Liver (tissue), 9 donors: ENCODE results near the gene ADCY2. TPM values are rescaled to one million over a fixed set of nuclear protein-coding genes. Genes with fewer than 3 reads are reported as not detected.

ENCODE experiments used
- DNase-seq: peaks from one replicate; pipeline ENCODE4 v3.0.0-alpha.2; 2017; ENCODE audit warnings: low spot score
- H3K27ac ChIP-seq, 2 donors: one replicate each; pipeline ENCODE4 v1.7.0; 2013; ENCODE audit warnings: inconsistent platforms in 2 of 2, low read length in 2 of 2, control low read depth in 1 of 2, low read depth in 1 of 2, mild to moderate bottlenecking in 1 of 2
- H3K27me3 ChIP-seq, 4 donors: one replicate each; pipeline versions ENCODE4 v1.6.1 to v1.7.0; 2013; ENCODE audit warnings: low read length in 3 of 4, inconsistent platforms in 1 of 4, mild to moderate bottlenecking in 1 of 4, moderate library complexity in 1 of 4; ENCODE audit not compliant: control insufficient read depth in 4 of 4, insufficient read depth in 4 of 4
- H3K36me3 ChIP-seq, 4 donors: one replicate each; pipeline versions ENCODE4 v1.6.1 to v1.7.0; 2013; ENCODE audit warnings: low read length in 3 of 4, mild to moderate bottlenecking in 3 of 4, low read depth in 1 of 4, moderate library complexity in 1 of 4; ENCODE audit not compliant: control insufficient read depth in 4 of 4, insufficient read depth in 3 of 4
- H3K4me1 ChIP-seq, 4 donors: one replicate each; pipeline versions ENCODE4 v1.6.1 to v1.7.0; 2013; ENCODE audit warnings: low read length in 3 of 4, mild to moderate bottlenecking in 3 of 4, moderate library complexity in 1 of 4; ENCODE audit not compliant: control insufficient read depth in 4 of 4, insufficient read depth in 4 of 4
- H3K4me3 ChIP-seq, 3 donors: one replicate each; pipeline versions ENCODE4 v1.6.1 to v1.7.0; 2013; ENCODE audit warnings: low read length in 3 of 3, control low read depth in 1 of 3, low read depth in 1 of 3, mild to moderate bottlenecking in 1 of 3
- H3K9ac ChIP-seq, 2 donors: one replicate each; pipeline ENCODE4 v1.7.0; 2013; ENCODE audit warnings: low read length in 2 of 2, mild to moderate bottlenecking in 2 of 2, moderate library complexity in 2 of 2, control low read depth in 1 of 2, low read depth in 1 of 2
- H3K9me3 ChIP-seq, 4 donors: one replicate each; pipeline versions ENCODE4 v1.6.1 to v1.7.0; 2013; ENCODE audit warnings: low read length in 3 of 4; ENCODE audit not compliant: control insufficient read depth in 4 of 4
- EGR1 ChIP-seq, 2 donors: IDR thresholded peaks; 2 replicates each; pipeline ENCODE4 v1.6.1; 2016 to 2018; ENCODE audit warnings: antibody characterized with exemption in 2 of 2, low read depth in 2 of 2
- FOXA1 ChIP-seq: IDR thresholded peaks from 2 replicates; pipeline ENCODE4 v1.6.1; 2016; ENCODE audit warnings: antibody characterized with exemption
- FOXA2 ChIP-seq: IDR thresholded peaks from 2 replicates; pipeline ENCODE4 v1.6.1; 2016; ENCODE audit warnings: antibody characterized with exemption
- GABPA ChIP-seq, 2 donors: IDR thresholded peaks in 1 of 2; conservative IDR thresholded peaks in 1 of 2; 2 replicates each; pipeline ENCODE4 v1.6.1; 2016; ENCODE audit warnings: antibody characterized with exemption in 2 of 2, mild to moderate bottlenecking in 1 of 2, moderate library complexity in 1 of 2
- HNF4A ChIP-seq, 2 donors: conservative IDR thresholded peaks; 2 replicates each; pipeline ENCODE4 v1.6.1; 2016; ENCODE audit warnings: antibody characterized with exemption in 2 of 2, mild to moderate bottlenecking in 2 of 2
- HNF4G ChIP-seq: IDR thresholded peaks from 2 replicates; pipeline ENCODE4 v1.6.1; 2016; ENCODE audit warnings: antibody characterized with exemption
- NR2F2 ChIP-seq: IDR thresholded peaks from 2 replicates; pipeline ENCODE4 v1.6.1; 2016; ENCODE audit warnings: antibody characterized with exemption
- RAD21 ChIP-seq, 2 donors: IDR thresholded peaks; 2 replicates each; pipeline ENCODE4 v1.6.1; 2016; ENCODE audit warnings: antibody characterized with exemption in 2 of 2, mild to moderate bottlenecking in 2 of 2
- RXRA ChIP-seq, 2 donors: IDR thresholded peaks; 2 replicates each; pipeline ENCODE4 v1.6.1; 2017 to 2018; ENCODE audit warnings: antibody characterized with exemption in 2 of 2, mild to moderate bottlenecking in 1 of 2
- SP1 ChIP-seq: IDR thresholded peaks from 2 replicates; pipeline ENCODE4 v1.6.1; 2018; ENCODE audit warnings: antibody characterized with exemption, mild to moderate bottlenecking
- TAF1 ChIP-seq: conservative IDR thresholded peaks from 2 replicates; pipeline ENCODE4 v1.6.1; 2016; ENCODE audit warnings: antibody characterized with exemption, mild to moderate bottlenecking
- YY1 ChIP-seq: IDR thresholded peaks from 2 replicates; pipeline ENCODE4 v1.6.1; 2016; ENCODE audit warnings: antibody characterized with exemption, mild to moderate bottlenecking
- WGBS: extraction: QIAGEN DNeasy Blood & Tissue Kit; methylation state at CpG from one replicate; pipeline ENCODE4 v1.1.7; 2013; 5-methylcytosine and 5-hydroxymethylcytosine counted together
- polyA plus RNA-seq, 2 donors: library from polyadenylated mRNA; stranded (reverse) in 1 of 2; unstranded in 1 of 2; fragments of 200-250 nt in 1 of 2; fragments of >200 nt in 1 of 2; fragmentation: Nextera tagmentation in 1 of 2; extraction: Ambion mirVana in 1 of 2; gene quantifications; one replicate each; pipeline versions ENCODE4 v1.2.1 to v1.2.3, GENCODE V29; 2013 to 2015
- total RNA-seq, 2 donors: library from RNA; depleted of rRNA; stranded (reverse); fragments of >200 nt; gene quantifications; one replicate each; pipeline ENCODE4 v1.2.3, GENCODE V29; 2014
- TF ChIP-seq, protein P1 (sequence below): IDR thresholded peaks from 2 replicates; pipeline ENCODE4 v1.6.1; 2016; ENCODE audit warnings: antibody characterized with exemption
- TF ChIP-seq, protein P2 (sequence below): IDR thresholded peaks from 2 replicates; pipeline ENCODE4 v1.6.1; 2016; ENCODE audit warnings: antibody characterized with exemption
- TF ChIP-seq, protein P3 (sequence below): IDR thresholded peaks from 2 replicates; pipeline ENCODE4 v1.6.1; 2016; ENCODE audit warnings: antibody characterized with exemption, mild to moderate bottlenecking
- TF ChIP-seq, protein P4 (sequence below): fragments of 150-350 bp; IDR thresholded peaks from 2 replicates; pipeline ENCODE4 v1.5.1; 2017; ENCODE audit warnings: improper control_type of control experiment, low read depth, low read length; ENCODE audit not compliant: missing input control
- TF ChIP-seq, protein P5 (sequence below): IDR thresholded peaks from 2 replicates; pipeline ENCODE4 v1.6.1; 2016; ENCODE audit warnings: antibody characterized with exemption
- donor health status: healthy.
- donor health status: healthy.
- donor health status: healthy.
- donor health status: healthy.
- donor health status: healthy.

ADCY2 gene
- total and polyA plus RNA-seq, 4 donors, result not detected

DNA sequence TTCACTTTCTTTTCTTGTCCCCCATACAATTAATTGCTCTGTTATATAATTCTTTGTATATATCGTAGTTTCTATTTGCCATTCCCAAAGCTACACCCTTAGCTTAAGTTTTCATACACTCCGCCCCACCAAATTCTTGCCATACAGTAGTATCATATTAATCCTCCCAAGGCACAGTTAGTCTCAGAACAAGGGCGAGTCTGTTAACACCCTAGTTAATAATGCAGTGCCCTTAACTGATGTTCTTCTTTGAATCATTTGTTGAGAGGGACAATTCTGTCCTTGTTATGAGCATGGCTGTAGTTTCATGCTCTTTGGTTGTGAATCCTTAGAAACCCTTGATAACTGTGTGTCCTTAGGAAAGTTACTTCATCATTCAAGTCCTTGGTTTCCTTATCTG, 248.8 kb downstream of the ADCY2 start:
- 73% methylated on average over 3 of the region's 3 CpGs for WGBS
- no peaks in the 10 kb centered on the region for H3K9me3 ChIP-seq
- H3K27me3 ChIP-seq, result peaks cover 0 to 3% (median 1%) of the 10 kb centered on the region in 4 donors
- no peaks in the 10 kb centered on the region for H3K4me1 ChIP-seq
- H3K36me3 ChIP-seq, result no peaks in the 10 kb centered on the region
- no peak overlapping the region for H3K9ac ChIP-seq
- TF ChIP-seq NR2F2, result no peak
- TF ChIP-seq, protein P1, sequence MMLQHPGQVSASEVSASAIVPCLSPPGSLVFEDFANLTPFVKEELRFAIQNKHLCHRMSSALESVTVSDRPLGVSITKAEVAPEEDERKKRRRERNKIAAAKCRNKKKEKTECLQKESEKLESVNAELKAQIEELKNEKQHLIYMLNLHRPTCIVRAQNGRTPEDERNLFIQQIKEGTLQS, result no peak
- TF ChIP-seq HNF4G, result no peak
- TF ChIP-seq FOXA2, result no peak
- TF ChIP-seq SP1, result no peak
- TF ChIP-seq GABPA (IDR thresholded peaks at IDR 0.05 in 1 of 2, conservative IDR thresholded peaks at IDR 0.05 in 1 of 2), result no peak
- TF ChIP-seq, protein P2, sequence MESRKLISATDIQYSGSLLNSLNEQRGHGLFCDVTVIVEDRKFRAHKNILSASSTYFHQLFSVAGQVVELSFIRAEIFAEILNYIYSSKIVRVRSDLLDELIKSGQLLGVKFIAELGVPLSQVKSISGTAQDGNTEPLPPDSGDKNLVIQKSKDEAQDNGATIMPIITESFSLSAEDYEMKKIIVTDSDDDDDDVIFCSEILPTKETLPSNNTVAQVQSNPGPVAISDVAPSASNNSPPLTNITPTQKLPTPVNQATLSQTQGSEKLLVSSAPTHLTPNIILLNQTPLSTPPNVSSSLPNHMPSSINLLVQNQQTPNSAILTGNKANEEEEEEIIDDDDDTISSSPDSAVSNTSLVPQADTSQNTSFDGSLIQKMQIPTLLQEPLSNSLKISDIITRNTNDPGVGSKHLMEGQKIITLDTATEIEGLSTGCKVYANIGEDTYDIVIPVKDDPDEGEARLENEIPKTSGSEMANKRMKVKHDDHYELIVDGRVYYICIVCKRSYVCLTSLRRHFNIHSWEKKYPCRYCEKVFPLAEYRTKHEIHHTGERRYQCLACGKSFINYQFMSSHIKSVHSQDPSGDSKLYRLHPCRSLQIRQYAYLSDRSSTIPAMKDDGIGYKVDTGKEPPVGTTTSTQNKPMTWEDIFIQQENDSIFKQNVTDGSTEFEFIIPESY, result no peak
- TF ChIP-seq, protein P3, sequence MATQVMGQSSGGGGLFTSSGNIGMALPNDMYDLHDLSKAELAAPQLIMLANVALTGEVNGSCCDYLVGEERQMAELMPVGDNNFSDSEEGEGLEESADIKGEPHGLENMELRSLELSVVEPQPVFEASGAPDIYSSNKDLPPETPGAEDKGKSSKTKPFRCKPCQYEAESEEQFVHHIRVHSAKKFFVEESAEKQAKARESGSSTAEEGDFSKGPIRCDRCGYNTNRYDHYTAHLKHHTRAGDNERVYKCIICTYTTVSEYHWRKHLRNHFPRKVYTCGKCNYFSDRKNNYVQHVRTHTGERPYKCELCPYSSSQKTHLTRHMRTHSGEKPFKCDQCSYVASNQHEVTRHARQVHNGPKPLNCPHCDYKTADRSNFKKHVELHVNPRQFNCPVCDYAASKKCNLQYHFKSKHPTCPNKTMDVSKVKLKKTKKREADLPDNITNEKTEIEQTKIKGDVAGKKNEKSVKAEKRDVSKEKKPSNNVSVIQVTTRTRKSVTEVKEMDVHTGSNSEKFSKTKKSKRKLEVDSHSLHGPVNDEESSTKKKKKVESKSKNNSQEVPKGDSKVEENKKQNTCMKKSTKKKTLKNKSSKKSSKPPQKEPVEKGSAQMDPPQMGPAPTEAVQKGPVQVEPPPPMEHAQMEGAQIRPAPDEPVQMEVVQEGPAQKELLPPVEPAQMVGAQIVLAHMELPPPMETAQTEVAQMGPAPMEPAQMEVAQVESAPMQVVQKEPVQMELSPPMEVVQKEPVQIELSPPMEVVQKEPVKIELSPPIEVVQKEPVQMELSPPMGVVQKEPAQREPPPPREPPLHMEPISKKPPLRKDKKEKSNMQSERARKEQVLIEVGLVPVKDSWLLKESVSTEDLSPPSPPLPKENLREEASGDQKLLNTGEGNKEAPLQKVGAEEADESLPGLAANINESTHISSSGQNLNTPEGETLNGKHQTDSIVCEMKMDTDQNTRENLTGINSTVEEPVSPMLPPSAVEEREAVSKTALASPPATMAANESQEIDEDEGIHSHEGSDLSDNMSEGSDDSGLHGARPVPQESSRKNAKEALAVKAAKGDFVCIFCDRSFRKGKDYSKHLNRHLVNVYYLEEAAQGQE, result no peak
- no peak overlapping the region for H3K27ac ChIP-seq
- DNase-seq, result no peak
- H3K4me3 ChIP-seq, result no peak overlapping the region

DNA sequence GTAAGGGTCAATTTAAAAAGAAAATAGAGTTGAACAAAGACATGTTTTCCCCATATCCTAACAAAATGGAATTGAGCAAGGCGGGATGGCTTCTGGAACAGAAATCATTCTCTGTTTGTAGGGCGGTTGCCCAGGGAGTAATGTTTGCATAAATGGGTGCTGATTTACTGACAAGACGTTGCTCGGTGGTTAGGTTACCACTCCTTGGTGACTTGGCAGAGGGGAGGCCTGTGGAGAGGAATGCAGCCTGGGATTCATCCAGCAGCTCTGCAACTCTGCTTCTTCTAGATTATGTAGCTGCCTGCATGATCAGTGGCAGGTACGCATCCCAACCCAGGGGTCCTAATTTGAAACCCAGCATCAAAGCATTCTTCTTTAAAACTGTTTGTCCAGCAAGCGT, 254.8 kb downstream of the ADCY2 start:
- TF ChIP-seq RXRA (IDR thresholded peaks at IDR 0.05) (no peak), HNF4A (conservative IDR thresholded peaks at IDR 0.05) (no peak), YY1 (no peak), GABPA (IDR thresholded peaks at IDR 0.05 in 1 of 2, conservative IDR thresholded peaks at IDR 0.05 in 1 of 2) (no peak), RAD21 (IDR thresholded peaks at IDR 0.05) (no peak), TAF1 (no peak), FOXA2 (no peak), NR2F2 (no peak), HNF4G (no peak), FOXA1 (no peak), SP1 (no peak), EGR1 (IDR thresholded peaks at IDR 0.05; ENCODE audit: low read depth in 2 of 2) (no peak)
- TF ChIP-seq, protein P3, result no peak
- TF ChIP-seq, protein P2, result no peak
- TF ChIP-seq, protein P1, result no peak
- TF ChIP-seq, protein P4, sequence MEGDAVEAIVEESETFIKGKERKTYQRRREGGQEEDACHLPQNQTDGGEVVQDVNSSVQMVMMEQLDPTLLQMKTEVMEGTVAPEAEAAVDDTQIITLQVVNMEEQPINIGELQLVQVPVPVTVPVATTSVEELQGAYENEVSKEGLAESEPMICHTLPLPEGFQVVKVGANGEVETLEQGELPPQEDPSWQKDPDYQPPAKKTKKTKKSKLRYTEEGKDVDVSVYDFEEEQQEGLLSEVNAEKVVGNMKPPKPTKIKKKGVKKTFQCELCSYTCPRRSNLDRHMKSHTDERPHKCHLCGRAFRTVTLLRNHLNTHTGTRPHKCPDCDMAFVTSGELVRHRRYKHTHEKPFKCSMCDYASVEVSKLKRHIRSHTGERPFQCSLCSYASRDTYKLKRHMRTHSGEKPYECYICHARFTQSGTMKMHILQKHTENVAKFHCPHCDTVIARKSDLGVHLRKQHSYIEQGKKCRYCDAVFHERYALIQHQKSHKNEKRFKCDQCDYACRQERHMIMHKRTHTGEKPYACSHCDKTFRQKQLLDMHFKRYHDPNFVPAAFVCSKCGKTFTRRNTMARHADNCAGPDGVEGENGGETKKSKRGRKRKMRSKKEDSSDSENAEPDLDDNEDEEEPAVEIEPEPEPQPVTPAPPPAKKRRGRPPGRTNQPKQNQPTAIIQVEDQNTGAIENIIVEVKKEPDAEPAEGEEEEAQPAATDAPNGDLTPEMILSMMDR, result no peak
- TF ChIP-seq, protein P5, sequence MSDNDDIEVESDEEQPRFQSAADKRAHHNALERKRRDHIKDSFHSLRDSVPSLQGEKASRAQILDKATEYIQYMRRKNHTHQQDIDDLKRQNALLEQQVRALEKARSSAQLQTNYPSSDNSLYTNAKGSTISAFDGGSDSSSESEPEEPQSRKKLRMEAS, result no peak
- DNase-seq, result no peak

More for the DNA sequence above, 254.8 kb downstream of the ADCY2 start:
- Histone ChIP-seq H3K36me3 (no peaks in the 10 kb centered on the region), H3K4me1 (no peaks in the 10 kb centered on the region), H3K27me3 (peaks cover 0 to 3% (median 1%) of the 10 kb centered on the region in 4 donors), H3K9me3 (no peaks in the 10 kb centered on the region), H3K4me3 (no peak overlapping the region), H3K9ac (no peak overlapping the region), H3K27ac (no peak overlapping the region)
- WGBS, result 63% methylated on average over 6 of the region's 6 CpGs
